RWPE1 (cell line): ENCODE results near the gene TMEM234.

Experiments used
- CTCF ChIA-PET: fragments of 350-600 bp; sonication (Branson Sonifier 250); formaldehyde crosslinking; extraction: SDS; loops from one replicate; lab custom pipeline; 2021; lab: Yijun Ruan, JAX
- POLR2A ChIA-PET: fragments of 400-600 bp; formaldehyde crosslinking; extraction: SDS; loops from one replicate; lab custom pipeline; 2020; ENCODE audit warnings: antibody characterized with exemption; ENCODE audit not compliant: low non-redundant PET; lab: Yijun Ruan, JAX
- DNase-seq: peaks from one replicate; pipeline ENCODE4 v3.0.0; 2012; ENCODE audit warnings: low spot score
- H3K27ac ChIP-seq: fragments of 450-650 bp; 2 replicates; pipeline ENCODE4 v1.5.1; 2017
- TF ChIP-seq, protein P1 (sequence below): fragments of 450-650 bp; conservative IDR thresholded peaks from 2 replicates; pipeline ENCODE4 v1.5.1; 2017; ENCODE audit warnings: low read depth, mild to moderate bottlenecking

Gene TMEM234

DNA sequence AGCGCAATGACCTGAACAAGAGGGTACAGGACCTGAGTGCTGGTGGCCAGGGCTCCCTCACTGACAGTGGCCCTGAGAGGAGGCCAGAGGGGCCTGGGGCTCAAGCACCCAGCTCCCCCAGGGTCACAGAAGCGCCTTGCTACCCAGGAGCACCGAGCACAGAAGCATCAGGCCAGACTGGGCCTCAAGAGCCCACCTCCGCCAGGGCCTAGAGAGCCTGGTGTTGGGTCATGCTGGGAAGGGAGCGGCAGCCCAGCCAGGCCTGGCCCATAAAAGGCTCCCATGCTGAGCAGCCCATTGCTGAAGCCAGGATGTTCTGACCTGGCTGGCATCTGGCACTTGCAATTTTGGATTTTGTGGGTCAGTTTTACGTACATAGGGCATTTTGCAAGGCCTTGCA, 27.2 kb downstream of the TMEM234 start:
- DNase-seq, result no peak
- TF ChIP-seq, protein P1, sequence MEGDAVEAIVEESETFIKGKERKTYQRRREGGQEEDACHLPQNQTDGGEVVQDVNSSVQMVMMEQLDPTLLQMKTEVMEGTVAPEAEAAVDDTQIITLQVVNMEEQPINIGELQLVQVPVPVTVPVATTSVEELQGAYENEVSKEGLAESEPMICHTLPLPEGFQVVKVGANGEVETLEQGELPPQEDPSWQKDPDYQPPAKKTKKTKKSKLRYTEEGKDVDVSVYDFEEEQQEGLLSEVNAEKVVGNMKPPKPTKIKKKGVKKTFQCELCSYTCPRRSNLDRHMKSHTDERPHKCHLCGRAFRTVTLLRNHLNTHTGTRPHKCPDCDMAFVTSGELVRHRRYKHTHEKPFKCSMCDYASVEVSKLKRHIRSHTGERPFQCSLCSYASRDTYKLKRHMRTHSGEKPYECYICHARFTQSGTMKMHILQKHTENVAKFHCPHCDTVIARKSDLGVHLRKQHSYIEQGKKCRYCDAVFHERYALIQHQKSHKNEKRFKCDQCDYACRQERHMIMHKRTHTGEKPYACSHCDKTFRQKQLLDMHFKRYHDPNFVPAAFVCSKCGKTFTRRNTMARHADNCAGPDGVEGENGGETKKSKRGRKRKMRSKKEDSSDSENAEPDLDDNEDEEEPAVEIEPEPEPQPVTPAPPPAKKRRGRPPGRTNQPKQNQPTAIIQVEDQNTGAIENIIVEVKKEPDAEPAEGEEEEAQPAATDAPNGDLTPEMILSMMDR, result no peak
- peak overlapping the region; percentile 34 for H3K27ac ChIP-seq
- POLR2A ChIA-PET, result no interaction called here
- CTCF ChIA-PET, result no interaction called here

DNA sequence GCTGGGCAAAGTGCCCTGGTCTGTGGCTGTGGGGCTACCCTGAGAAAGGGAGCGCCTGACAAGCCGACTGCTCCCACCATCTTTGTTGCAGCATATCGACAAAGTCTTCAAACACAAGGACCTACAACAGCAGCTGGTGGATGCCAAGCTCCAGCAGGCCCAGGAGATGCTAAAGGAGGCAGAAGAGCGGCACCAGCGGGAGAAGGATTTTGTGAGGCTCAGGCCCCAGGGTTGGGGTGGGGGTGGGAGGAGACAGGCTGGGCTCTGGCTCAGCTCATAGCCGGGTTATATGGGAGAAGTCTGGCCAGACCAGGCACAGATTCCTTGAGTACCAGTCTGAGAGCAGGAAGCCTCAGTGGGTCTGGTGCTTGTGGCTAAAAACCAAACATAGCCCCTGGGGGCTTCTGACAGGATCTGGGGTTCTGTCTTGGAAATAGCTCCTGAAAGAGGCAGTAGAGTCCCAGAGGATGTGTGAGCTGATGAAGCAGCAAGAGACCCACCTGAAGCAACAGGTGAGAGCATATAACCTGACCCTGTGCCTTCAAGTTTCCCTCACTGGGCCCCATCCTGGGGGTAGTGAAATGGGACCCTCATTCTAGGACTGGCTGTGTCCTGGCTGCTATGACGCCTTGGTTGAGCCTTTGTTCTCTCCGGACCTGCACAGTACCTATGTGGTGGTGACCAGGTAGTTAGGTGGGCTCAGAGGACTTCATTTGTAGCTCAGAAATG, 29.8 kb downstream of the TMEM234 start:
- DNase-seq, result no peak
- no peak overlapping the region for H3K27ac ChIP-seq
- ChIA-PET CTCF (no interaction called here), POLR2A (interaction anchor here (0.5 to 0.7 kb wide), 2 partner anchors 23 to 135 kb away, joined by 3 to 4 read pairs; no protein-coding TSS in a partner anchor)
- TF ChIP-seq, protein P1, result no peak

DNA sequence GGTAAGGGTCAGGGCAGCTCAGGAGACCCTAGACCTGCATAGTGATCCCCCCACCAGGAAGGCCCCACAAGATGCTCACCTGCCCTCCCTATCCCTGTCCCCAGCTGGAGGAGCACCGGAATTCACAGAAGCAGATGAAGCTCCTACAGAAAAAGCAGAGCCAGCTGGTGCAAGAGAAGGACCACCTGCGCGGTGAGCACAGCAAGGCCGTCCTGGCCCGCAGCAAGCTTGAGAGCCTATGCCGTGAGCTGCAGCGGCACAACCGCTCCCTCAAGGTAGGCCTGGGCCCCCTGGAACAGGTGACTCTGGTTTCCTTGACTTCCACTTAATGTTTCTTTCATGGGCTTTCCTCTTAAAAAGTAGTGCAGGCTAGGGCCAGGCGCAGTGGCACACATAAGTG, 34.3 kb downstream of the TMEM234 start:
- TF ChIP-seq, protein P1, result no peak
- POLR2A ChIA-PET, result no interaction called here
- H3K27ac ChIP-seq, result 0 out of 2 replicates have a peak overlapping the region, but pooled peaks have one; percentile 3
- no peak for DNase-seq
- CTCF ChIA-PET, result no interaction called here

DNA sequence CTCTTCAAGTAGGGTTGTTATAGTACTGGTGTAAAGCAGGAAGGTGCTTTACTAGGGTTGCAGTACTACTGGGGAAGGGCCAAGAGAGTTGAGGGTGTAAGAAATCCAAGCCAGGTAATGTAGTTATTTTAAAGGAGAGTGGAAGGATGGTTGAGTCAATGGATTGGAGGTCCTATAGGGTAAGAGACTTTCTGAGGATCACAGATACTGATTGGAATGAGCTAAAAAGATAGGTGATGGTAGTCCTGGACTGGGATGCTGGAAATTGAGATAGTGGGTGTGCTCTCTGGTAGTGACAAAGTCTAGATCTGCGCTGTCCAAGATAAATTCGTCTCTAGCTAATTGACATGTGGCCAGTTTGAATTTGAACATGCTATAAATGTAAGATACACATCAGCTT, 35.7 kb downstream of the TMEM234 start:
- ChIA-PET POLR2A (interaction anchor here (0.6 to 0.7 kb wide), 2 partner anchors 125 to 398 kb away, joined by 3 read pairs; no protein-coding TSS in a partner anchor), CTCF (no interaction called here)
- no peak overlapping the region for H3K27ac ChIP-seq
- TF ChIP-seq, protein P1, result no peak
- no peak for DNase-seq

DNA sequence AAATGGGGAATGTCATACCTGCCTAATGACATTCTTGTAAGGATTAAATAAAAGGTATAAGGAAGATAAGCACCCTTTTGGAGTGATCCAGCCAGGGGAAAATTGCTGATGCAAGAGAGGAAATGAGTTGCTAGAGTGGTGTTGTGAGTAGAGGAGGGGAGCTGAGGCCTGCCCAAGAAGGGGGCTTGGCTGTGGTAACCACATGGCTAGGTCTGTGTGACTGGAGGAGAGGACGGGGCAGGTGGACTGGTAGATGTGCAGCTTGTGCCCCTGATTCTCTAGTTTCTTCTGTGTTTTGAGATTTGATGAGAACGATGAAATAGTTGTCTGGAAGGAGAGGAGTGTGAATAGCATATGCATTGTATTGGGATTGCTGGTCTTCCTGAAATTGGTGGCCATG, 36.1 kb downstream of the TMEM234 start:
- ChIA-PET POLR2A (interaction anchor here (0.7 kb wide), 1 partner anchor 397 kb away, joined by 3 read pairs; no protein-coding TSS in a partner anchor), CTCF (interaction anchor here (0.7 kb wide), 1 partner anchor 403 kb away, joined by 3 read pairs; no protein-coding TSS in a partner anchor)
- TF ChIP-seq, protein P1, result no peak
- no peak for DNase-seq
- peak overlapping the region; percentile 39 for H3K27ac ChIP-seq

DNA sequence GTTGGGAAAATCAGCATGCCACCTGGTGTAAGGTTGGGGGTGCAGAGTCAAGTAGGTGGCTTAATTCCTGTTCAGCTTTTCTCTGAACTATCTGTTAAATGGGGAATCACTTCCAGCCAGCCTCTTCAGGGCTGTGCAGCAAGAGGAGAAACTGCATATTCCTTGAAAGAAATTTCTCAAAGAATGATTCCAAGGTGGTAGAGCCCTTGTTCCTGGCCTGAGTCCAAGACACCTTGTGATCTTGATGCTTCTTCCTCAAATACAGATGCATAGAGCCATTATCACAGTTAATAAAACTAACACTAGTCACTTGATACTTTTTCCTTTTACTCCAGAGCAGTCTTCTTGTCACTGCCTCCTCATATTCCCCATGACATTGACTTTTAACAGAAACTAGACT, 37.5 kb downstream of the TMEM234 start:
- TF ChIP-seq, protein P1, result no peak
- no peak overlapping the region for H3K27ac ChIP-seq
- DNase-seq, result no peak
- ChIA-PET POLR2A (no interaction called here), CTCF (no interaction called here)
